GM12878 (cell line): Measurements from ENCODE around the gene ZNF646. TPM values are rescaled to one million over a fixed set of nuclear protein-coding genes. Genes with fewer than 3 reads are reported as not detected.

Source experiments
- BRCA1 ChIP-seq: IDR thresholded peaks from 2 replicates; pipeline ENCODE4 v1.6.1; 2011; ENCODE audit warnings: low read depth, low read length, improper control_type of control experiment
- GATAD2B ChIP-seq: fragments of 450-650 bp; conservative IDR thresholded peaks from 2 replicates; pipeline ENCODE4 v1.6.1; 2017; ENCODE audit warnings: low read depth, mild to moderate bottlenecking, moderate library complexity
- MEF2A ChIP-seq: IDR thresholded peaks from 2 replicates; pipeline ENCODE4 v1.6.1; 2011; ENCODE audit warnings: low read depth, mild to moderate bottlenecking, low read length, moderate library complexity; ENCODE audit not compliant: insufficient read depth
- MYB ChIP-seq: fragments of 150-350 bp; IDR thresholded peaks from 2 replicates; pipeline ENCODE4 v1.6.1; 2014; ENCODE audit warnings: mild to moderate bottlenecking, low read depth, low read length, borderline replicate concordance
- MYC ChIP-seq: IDR thresholded peaks from 2 replicates; pipeline ENCODE4 v1.6.1; 2011; ENCODE audit warnings: mild to moderate bottlenecking, low read length, moderate library complexity, inconsistent platforms; ENCODE audit not compliant: insufficient read depth, insufficient replicate concordance, insufficient read length, severe bottlenecking
- POLR2A ChIP-seq: IDR thresholded peaks from 2 replicates; pipeline ENCODE4 v1.6.1; 2011; ENCODE audit warnings: low read depth, mild to moderate bottlenecking, low read length
- POU2F2 ChIP-seq: IDR thresholded peaks from 3 replicates; pipeline ENCODE4 v1.6.1; 2011; ENCODE audit warnings: low read depth, mild to moderate bottlenecking, low read length, borderline replicate concordance
- ZNF207 ChIP-seq: fragments of 450-650 bp; IDR thresholded peaks from 2 replicates; pipeline ENCODE4 v1.6.1; 2014; ENCODE audit warnings: antibody characterized with exemption, mild to moderate bottlenecking, borderline replicate concordance
- polyA plus RNA-seq, 11 experiments: library from polyadenylated mRNA; depleted of rRNA in 4 of 11; unstranded in 6 of 11; stranded (reverse) in 5 of 11; fragments of >200 nt; fragmentation: Nextera tagmentation in 4 of 11; fragmentation: Illumina TruSeq in 1 of 11; extraction: Ambion mirVana in 4 of 11; extraction: Trizol in 1 of 11; gene quantifications; 1 replicate in 1 of 11; 2 replicates in 10 of 11; pipeline versions ENCODE4 v1.2.1 to v1.2.3, GENCODE V29; 2011 to 2016; ENCODE audit warnings: inconsistent platforms in 2 of 11, missing spikeins in 2 of 11, low read depth in 1 of 11
- total RNA-seq, 4 experiments: library from RNA; depleted of rRNA in 3 of 4; stranded (reverse); fragments of >200 nt in 3 of 4; fragmentation: Illumina TruSeq in 1 of 4; extraction: Trizol in 1 of 4; gene quantifications; 2 replicates each; pipeline versions ENCODE4 v1.2.1 to v1.2.3, GENCODE V29; 2013 to 2021
- TF ChIP-seq, protein P1 (sequence below): fragments of 450-650 bp; formaldehyde crosslinking; IDR thresholded peaks from 2 replicates; pipeline ENCODE4 v1.4.0; 2022; ENCODE audit warnings: mild to moderate bottlenecking, moderate library complexity
- TF ChIP-seq, protein P2 (sequence below): IDR thresholded peaks from 2 replicates; pipeline ENCODE4 v1.6.1; 2012; ENCODE audit warnings: improper control_type of control experiment, low read depth, low read length; ENCODE audit not compliant: insufficient replicate concordance
- TF ChIP-seq, protein P3 (sequence below): fragments of 450-650 bp; IDR thresholded peaks from 2 replicates; pipeline ENCODE4 v1.6.1; 2017; ENCODE audit warnings: mild to moderate bottlenecking, moderate library complexity
- TF ChIP-seq, protein P4 (sequence below): fragments of 450-650 bp; conservative IDR thresholded peaks from 2 replicates; pipeline ENCODE4 v1.6.1; 2017; ENCODE audit warnings: mild to moderate bottlenecking, moderate library complexity

The ZNF646 gene
- total and polyA plus RNA-seq, 10 of the 15 experiments (the other 5 are each of a cell fraction or from before 2014, with no cell fraction given), result 0.10 to 21.8 (median 6.4) TPM

DNA sequence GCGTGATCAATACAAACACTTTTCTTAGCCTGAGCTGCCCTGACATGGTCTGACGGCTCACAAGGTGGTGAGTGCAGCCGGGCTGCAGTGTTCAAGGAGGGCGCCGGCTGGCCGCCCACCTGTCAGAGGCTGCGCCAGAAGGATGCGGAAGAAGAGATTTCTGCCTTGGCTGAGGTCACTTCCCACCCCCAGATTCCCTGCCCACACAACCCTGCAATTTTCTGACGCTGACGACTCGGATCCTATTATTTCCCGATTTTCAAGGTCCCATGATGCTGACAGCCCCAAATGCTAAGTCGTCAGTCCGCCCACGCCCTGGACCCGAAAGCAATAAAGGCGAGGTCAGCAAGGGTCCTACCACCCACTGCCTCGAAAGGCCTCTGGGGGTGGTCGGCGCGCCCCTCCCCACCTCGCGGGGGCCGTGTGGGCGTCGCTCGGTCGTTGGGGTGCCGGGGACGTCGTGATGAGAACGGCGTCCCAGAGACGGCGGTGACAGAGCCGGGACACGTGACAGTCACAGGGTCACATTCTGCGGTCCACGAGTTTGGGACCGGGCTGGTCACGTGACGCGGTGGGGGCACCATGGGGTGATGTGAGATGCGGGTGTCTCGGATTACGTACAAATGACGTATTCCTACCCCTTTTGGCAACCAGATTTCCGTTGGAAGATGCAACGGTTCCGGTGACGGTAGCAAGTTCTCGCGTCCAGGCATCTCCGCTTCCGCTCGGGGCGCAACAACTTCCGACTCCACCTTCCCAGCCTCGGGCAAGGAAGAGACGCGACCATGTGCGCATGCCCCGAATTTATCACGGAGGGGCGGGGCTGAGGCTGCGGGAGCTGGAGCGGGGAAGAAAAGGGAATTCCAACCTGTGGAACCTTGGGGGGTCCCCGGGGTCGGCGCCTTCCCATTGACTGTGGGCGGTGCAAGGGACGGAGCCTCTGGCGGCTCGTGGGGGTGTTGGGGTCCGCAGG lies 41.2 kb upstream of the ZNF646 start, which contains the start of gene STX4 (continued):
- TF ChIP-seq, protein P1, sequence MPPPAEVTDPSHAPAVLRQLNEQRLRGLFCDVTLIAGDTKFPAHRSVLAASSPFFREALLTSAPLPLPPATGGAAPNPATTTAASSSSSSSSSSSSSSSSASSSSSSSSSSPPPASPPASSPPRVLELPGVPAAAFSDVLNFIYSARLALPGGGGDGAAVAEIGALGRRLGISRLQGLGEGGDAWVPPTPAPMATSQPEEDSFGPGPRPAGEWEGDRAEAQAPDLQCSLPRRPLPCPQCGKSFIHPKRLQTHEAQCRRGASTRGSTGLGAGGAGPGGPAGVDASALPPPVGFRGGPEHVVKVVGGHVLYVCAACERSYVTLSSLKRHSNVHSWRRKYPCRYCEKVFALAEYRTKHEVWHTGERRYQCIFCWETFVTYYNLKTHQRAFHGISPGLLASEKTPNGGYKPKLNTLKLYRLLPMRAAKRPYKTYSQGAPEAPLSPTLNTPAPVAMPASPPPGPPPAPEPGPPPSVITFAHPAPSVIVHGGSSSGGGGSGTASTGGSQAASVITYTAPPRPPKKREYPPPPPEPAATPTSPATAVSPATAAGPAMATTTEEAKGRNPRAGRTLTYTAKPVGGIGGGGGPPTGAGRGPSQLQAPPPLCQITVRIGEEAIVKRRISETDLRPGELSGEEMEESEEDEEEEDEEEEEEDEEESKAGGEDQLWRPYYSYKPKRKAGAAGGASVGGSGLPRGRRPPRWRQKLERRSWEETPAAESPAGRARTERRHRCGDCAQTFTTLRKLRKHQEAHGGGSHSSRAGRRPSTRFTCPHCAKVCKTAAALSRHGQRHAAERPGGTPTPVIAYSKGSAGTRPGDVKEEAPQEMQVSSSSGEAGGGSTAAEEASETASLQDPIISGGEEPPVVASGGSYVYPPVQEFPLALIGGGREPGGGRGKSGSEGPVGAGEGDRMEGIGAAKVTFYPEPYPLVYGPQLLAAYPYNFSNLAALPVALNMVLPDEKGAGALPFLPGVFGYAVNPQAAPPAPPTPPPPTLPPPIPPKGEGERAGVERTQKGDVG (CRISPR knock-in tag), result peak; percentile 81; the same call in 1 of the 2 replicates
- TF ChIP-seq MEF2A (peak; percentile 62; the same call in 1 of the 2 replicates), GATAD2B (peak; percentile 96), ZNF207 (peak; percentile 96), POU2F2 (peak; percentile 1; the same call in 1 of the 3 replicates), POLR2A (peak; percentile 79), MYC (peak; percentile 49), BRCA1 (no peak), MYB (peak; percentile 54; the same call in 1 of the 2 replicates)
- TF ChIP-seq, protein P2, sequence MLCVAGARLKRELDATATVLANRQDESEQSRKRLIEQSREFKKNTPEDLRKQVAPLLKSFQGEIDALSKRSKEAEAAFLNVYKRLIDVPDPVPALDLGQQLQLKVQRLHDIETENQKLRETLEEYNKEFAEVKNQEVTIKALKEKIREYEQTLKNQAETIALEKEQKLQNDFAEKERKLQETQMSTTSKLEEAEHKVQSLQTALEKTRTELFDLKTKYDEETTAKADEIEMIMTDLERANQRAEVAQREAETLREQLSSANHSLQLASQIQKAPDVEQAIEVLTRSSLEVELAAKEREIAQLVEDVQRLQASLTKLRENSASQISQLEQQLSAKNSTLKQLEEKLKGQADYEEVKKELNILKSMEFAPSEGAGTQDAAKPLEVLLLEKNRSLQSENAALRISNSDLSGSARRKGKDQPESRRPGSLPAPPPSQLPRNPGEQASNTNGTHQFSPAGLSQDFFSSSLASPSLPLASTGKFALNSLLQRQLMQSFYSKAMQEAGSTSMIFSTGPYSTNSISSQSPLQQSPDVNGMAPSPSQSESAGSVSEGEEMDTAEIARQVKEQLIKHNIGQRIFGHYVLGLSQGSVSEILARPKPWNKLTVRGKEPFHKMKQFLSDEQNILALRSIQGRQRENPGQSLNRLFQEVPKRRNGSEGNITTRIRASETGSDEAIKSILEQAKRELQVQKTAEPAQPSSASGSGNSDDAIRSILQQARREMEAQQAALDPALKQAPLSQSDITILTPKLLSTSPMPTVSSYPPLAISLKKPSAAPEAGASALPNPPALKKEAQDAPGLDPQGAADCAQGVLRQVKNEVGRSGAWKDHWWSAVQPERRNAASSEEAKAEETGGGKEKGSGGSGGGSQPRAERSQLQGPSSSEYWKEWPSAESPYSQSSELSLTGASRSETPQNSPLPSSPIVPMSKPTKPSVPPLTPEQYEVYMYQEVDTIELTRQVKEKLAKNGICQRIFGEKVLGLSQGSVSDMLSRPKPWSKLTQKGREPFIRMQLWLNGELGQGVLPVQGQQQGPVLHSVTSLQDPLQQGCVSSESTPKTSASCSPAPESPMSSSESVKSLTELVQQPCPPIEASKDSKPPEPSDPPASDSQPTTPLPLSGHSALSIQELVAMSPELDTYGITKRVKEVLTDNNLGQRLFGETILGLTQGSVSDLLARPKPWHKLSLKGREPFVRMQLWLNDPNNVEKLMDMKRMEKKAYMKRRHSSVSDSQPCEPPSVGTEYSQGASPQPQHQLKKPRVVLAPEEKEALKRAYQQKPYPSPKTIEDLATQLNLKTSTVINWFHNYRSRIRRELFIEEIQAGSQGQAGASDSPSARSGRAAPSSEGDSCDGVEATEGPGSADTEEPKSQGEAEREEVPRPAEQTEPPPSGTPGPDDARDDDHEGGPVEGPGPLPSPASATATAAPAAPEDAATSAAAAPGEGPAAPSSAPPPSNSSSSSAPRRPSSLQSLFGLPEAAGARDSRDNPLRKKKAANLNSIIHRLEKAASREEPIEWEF, result no peak
- TF ChIP-seq, protein P3, sequence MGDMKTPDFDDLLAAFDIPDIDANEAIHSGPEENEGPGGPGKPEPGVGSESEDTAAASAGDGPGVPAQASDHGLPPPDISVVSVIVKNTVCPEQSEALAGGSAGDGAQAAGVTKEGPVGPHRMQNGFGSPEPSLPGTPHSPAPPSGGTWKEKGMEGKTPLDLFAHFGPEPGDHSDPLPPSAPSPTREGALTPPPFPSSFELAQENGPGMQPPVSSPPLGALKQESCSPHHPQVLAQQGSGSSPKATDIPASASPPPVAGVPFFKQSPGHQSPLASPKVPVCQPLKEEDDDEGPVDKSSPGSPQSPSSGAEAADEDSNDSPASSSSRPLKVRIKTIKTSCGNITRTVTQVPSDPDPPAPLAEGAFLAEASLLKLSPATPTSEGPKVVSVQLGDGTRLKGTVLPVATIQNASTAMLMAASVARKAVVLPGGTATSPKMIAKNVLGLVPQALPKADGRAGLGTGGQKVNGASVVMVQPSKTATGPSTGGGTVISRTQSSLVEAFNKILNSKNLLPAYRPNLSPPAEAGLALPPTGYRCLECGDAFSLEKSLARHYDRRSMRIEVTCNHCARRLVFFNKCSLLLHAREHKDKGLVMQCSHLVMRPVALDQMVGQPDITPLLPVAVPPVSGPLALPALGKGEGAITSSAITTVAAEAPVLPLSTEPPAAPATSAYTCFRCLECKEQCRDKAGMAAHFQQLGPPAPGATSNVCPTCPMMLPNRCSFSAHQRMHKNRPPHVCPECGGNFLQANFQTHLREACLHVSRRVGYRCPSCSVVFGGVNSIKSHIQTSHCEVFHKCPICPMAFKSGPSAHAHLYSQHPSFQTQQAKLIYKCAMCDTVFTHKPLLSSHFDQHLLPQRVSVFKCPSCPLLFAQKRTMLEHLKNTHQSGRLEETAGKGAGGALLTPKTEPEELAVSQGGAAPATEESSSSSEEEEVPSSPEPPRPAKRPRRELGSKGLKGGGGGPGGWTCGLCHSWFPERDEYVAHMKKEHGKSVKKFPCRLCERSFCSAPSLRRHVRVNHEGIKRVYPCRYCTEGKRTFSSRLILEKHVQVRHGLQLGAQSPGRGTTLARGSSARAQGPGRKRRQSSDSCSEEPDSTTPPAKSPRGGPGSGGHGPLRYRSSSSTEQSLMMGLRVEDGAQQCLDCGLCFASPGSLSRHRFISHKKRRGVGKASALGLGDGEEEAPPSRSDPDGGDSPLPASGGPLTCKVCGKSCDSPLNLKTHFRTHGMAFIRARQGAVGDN, result peak; percentile 85
- TF ChIP-seq, protein P4, sequence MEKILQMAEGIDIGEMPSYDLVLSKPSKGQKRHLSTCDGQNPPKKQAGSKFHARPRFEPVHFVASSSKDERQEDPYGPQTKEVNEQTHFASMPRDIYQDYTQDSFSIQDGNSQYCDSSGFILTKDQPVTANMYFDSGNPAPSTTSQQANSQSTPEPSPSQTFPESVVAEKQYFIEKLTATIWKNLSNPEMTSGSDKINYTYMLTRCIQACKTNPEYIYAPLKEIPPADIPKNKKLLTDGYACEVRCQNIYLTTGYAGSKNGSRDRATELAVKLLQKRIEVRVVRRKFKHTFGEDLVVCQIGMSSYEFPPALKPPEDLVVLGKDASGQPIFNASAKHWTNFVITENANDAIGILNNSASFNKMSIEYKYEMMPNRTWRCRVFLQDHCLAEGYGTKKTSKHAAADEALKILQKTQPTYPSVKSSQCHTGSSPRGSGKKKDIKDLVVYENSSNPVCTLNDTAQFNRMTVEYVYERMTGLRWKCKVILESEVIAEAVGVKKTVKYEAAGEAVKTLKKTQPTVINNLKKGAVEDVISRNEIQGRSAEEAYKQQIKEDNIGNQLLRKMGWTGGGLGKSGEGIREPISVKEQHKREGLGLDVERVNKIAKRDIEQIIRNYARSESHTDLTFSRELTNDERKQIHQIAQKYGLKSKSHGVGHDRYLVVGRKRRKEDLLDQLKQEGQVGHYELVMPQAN, result peak; percentile 86
